GM23338 (cell line): ENCODE measurements around the gene UNC5C. TPM values are rescaled to one million over a fixed set of nuclear protein-coding genes. Genes with fewer than 3 reads are reported as not detected.

Experiments used
- ATAC-seq: fragments of 200-7000 bp; cut with Tn5 transposase; 3 replicates; pipeline ENCODE4 v1.9.1; 2020
- DNase-seq: peaks from one replicate; pipeline ENCODE4 v3.0.0-alpha.2; 2015; ENCODE audit warnings: low spot score
- H2AFZ ChIP-seq: fragments of 200-600 bp; sonication (generic); 2 replicates; pipeline ENCODE4 v1.8.0; 2016; ENCODE audit warnings: antibody characterized with exemption, mild to moderate bottlenecking, moderate library complexity
- H3F3A ChIP-seq: fragments of 200-600 bp; sonication (generic); replicated peaks from 2 replicates; pipeline ENCODE4 v1.8.0; 2017; ENCODE audit warnings: antibody characterized with exemption, mixed run types, low read depth
- H3K27ac ChIP-seq: fragments of 200-600 bp; sonication (generic); 2 replicates; pipeline ENCODE4 v1.6.1; 2016; ENCODE audit warnings: low read depth
- H3K27me3 ChIP-seq: fragments of 200-600 bp; sonication (generic); 2 replicates; pipeline ENCODE4 v1.8.0; 2016; ENCODE audit warnings: mild to moderate bottlenecking, mixed run types, moderate library complexity; ENCODE audit not compliant: insufficient read depth
- H3K36me3 ChIP-seq: fragments of 200-600 bp; sonication (generic); 2 replicates; pipeline ENCODE4 v1.8.0; 2016; ENCODE audit warnings: mild to moderate bottlenecking; ENCODE audit not compliant: insufficient read depth
- H3K4me1 ChIP-seq: fragments of 200-600 bp; sonication (generic); 2 replicates; pipeline ENCODE4 v1.8.0; 2016; ENCODE audit warnings: mild to moderate bottlenecking, moderate library complexity; ENCODE audit not compliant: insufficient read depth
- H3K4me2 ChIP-seq: fragments of 200-600 bp; sonication (generic); 2 replicates; pipeline ENCODE4 v1.7.1; 2017; ENCODE audit warnings: mixed run types
- H3K4me3 ChIP-seq: fragments of 200-600 bp; sonication (generic); 2 replicates; pipeline ENCODE4 v1.6.1; 2016; ENCODE audit warnings: mixed run types
- H3K79me2 ChIP-seq: fragments of 200-600 bp; sonication (generic); replicated peaks from 2 replicates; pipeline ENCODE4 v1.8.0; 2017; ENCODE audit warnings: mild to moderate bottlenecking; ENCODE audit not compliant: insufficient read depth
- H3K9me2 ChIP-seq: fragments of 200-600 bp; sonication (generic); 2 replicates; pipeline ENCODE4 v1.8.0; 2017; ENCODE audit not compliant: insufficient read depth
- H4K20me1 ChIP-seq: fragments of 200-600 bp; sonication (generic); replicated peaks from 2 replicates; pipeline ENCODE4 v1.8.0; 2017; ENCODE audit warnings: mild to moderate bottlenecking; ENCODE audit not compliant: insufficient read depth
- H3K27ac Mint-ChIP-seq: 2 replicates; pipeline ENCODE4 v1.8.0; 2020; ENCODE audit warnings: inconsistent platforms, mild to moderate bottlenecking, moderate library complexity, mixed read lengths
- H3K27me3 Mint-ChIP-seq: 3 replicates; pipeline ENCODE4 v1.8.0; 2022; ENCODE audit warnings: low read depth, mild to moderate bottlenecking, moderate library complexity, mixed read lengths, inconsistent platforms; ENCODE audit not compliant: insufficient read depth, poor library complexity
- H3K36me3 Mint-ChIP-seq: 3 replicates; pipeline ENCODE4 v1.8.0; 2021; ENCODE audit warnings: low read depth, mild to moderate bottlenecking, inconsistent platforms, moderate library complexity, mixed read lengths
- H3K4me1 Mint-ChIP-seq: 3 replicates; pipeline ENCODE4 v1.8.0; 2020; ENCODE audit warnings: mild to moderate bottlenecking, inconsistent platforms, mixed read lengths
- H3K4me3 Mint-ChIP-seq: 3 replicates; pipeline ENCODE4 v1.8.0; 2021; ENCODE audit warnings: moderate library complexity, mild to moderate bottlenecking, inconsistent platforms, mixed read lengths
- H3K9me3 Mint-ChIP-seq: 3 replicates; pipeline ENCODE4 v1.8.0; 2020; ENCODE audit warnings: moderate library complexity, mild to moderate bottlenecking, inconsistent platforms, mixed read lengths
- CREB1 ChIP-seq: fragments of 250-450 bp; sonication (Bioruptor Pico); IDR thresholded peaks from 2 replicates; pipeline ENCODE4 v1.5.0; 2020; ENCODE audit warnings: low read depth, mild to moderate bottlenecking, moderate library complexity
- CTCF ChIP-seq, 2 experiments: fragments of 200-600 bp in 1 of 2; sonication (generic) in 1 of 2; conservative IDR thresholded peaks; 2 replicates each; pipeline versions ENCODE4 v1.5.1 to v1.6.1; 2016 to 2017; ENCODE audit warnings: antibody characterized with exemption in 2 of 2, low read depth in 2 of 2, mild to moderate bottlenecking in 2 of 2, moderate library complexity in 1 of 2
- ETS1 ChIP-seq: IDR thresholded peaks from 2 replicates; pipeline ENCODE4 v1.6.1; 2016; ENCODE audit warnings: antibody characterized with exemption
- EZH2 ChIP-seq: fragments of 200-600 bp; sonication (generic); IDR thresholded peaks from one replicate; pipeline ENCODE4 v1.8.0; 2017; ENCODE audit warnings: antibody characterized with exemption, mild to moderate bottlenecking, low read depth; ENCODE audit not compliant: unreplicated experiment
- EZH2phosphoT487 ChIP-seq: fragments of 200-600 bp; sonication (generic); IDR thresholded peaks from one replicate; pipeline ENCODE4 v1.8.1; 2018; ENCODE audit warnings: antibody characterized with exemption; ENCODE audit not compliant: unreplicated experiment
- JUNB ChIP-seq: IDR thresholded peaks from one replicate; pipeline ENCODE4 v1.6.1; 2016; ENCODE audit warnings: antibody characterized with exemption; ENCODE audit not compliant: unreplicated experiment
- NANOG ChIP-seq: IDR thresholded peaks from 2 replicates; pipeline ENCODE4 v1.6.1; 2016; ENCODE audit warnings: antibody characterized with exemption, borderline replicate concordance
- POLR2AphosphoS5 ChIP-seq: IDR thresholded peaks from 2 replicates; pipeline ENCODE4 v1.6.1; 2016; ENCODE audit warnings: antibody characterized with exemption, low read depth
- REST ChIP-seq: IDR thresholded peaks from one replicate; pipeline ENCODE4 v1.6.1; 2018; ENCODE audit warnings: antibody characterized with exemption; ENCODE audit not compliant: unreplicated experiment
- STAT1 ChIP-seq: IDR thresholded peaks from one replicate; pipeline ENCODE4 v1.6.1; 2016; ENCODE audit warnings: antibody characterized with exemption; ENCODE audit not compliant: unreplicated experiment
- ZNF114 ChIP-seq: fragments of 250-450 bp; sonication (Bioruptor Pico); IDR thresholded peaks from 2 replicates; pipeline ENCODE4 v1.5.0; 2020; ENCODE audit warnings: mild to moderate bottlenecking, moderate library complexity
- ZNF331 ChIP-seq: fragments of 250-450 bp; sonication (Bioruptor Pico); IDR thresholded peaks from 2 replicates; pipeline ENCODE4 v1.5.0; 2020; ENCODE audit warnings: low read depth, mild to moderate bottlenecking, moderate library complexity
- ZNF462 ChIP-seq: fragments of 250-450 bp; sonication (Bioruptor Pico); IDR thresholded peaks from 2 replicates; pipeline ENCODE4 v1.5.0; 2020; ENCODE audit warnings: mild to moderate bottlenecking, moderate library complexity
- polyA plus RNA-seq: library from polyadenylated mRNA; unstranded; fragments of >200 nt; fragmentation: Nextera tagmentation; extraction: Ambion mirVana; gene quantifications from 2 replicates; pipeline ENCODE4 v1.2.1, GENCODE V29; 2016
- total RNA-seq: library from RNA; depleted of rRNA; stranded (reverse); fragments of >200 nt; shearing (Covaris generic); gene quantifications from 2 replicates; pipeline ENCODE4 v1.2.3, GENCODE V29; 2014

The UNC5C gene
- total and polyA plus RNA-seq, 2 experiments from 2014 or later: 0.08 to 0.21 TPM

- Mint-ChIP-seq H3K4me3 (no peak overlapping the region), H3K9me3 (no peaks in the 10 kb centered on the region; the same call in 2 of the 3 replicates), H3K27me3 (peaks cover 2% of the 10 kb centered on the region), H3K4me1 (no peaks in the 10 kb centered on the region; the same call in 2 of the 3 replicates), H3K27ac (no peak overlapping the region), H3K36me3 (no peaks in the 10 kb centered on the region)
- Histone ChIP-seq H2AFZ (no peak overlapping the region), H4K20me1 (no peaks in the 10 kb centered on the region), H3K4me3 (no peak overlapping the region), H3K4me1 (no peaks in the 10 kb centered on the region), H3K27me3 (no peaks in the 10 kb centered on the region), H3K9me2 (no peaks in the 10 kb centered on the region), H3K36me3 (no peaks in the 10 kb centered on the region), H3F3A (no peaks in the 10 kb centered on the region), H3K27ac (no peak overlapping the region), H3K79me2 (no peaks in the 10 kb centered on the region), H3K4me2 (no peak overlapping the region)
- TF ChIP-seq CTCF (conservative IDR thresholded peaks at IDR 0.05; ENCODE audit: low read depth in 2 of 2) (no peak), JUNB (no peak), CREB1 (CRISPR knock-in tag) (no peak), POLR2AphosphoS5 (no peak), ZNF331 (no peak), ETS1 (no peak), NANOG (no peak), ZNF462 (CRISPR knock-in tag) (no peak), EZH2phosphoT487 (no peak), STAT1 (no peak), REST (no peak), ZNF114 (CRISPR knock-in tag) (no peak), EZH2 (no peak)
- no peak for DNase-seq
- ATAC-seq: no peak
Measured at GRCh38 chr4:95120456-95120855, 428.3 kb downstream of the UNC5C start.
